Measurements from ENCODE around the gene SLK. TPM values are rescaled to one million over a fixed set of nuclear protein-coding genes. Genes with fewer than 3 reads are reported as not detected.

SLK gene
- total RNA-seq, 1 donor from 2014 or later = 26.8 TPM

GRCh38 chr10:104031631-104032030, 64.7 kb downstream of the SLK start:
- intact Hi-C loops (cut with micrococcal nuclease) = no loop called here

GRCh38 chr10:104032144-104032775, 65.3 kb downstream of the SLK start:
- intact Hi-C loops (cut with micrococcal nuclease) = no loop called here

GRCh38 chr10:104033401-104033930, 66.5 kb downstream of the SLK start:
- intact Hi-C loops (cut with micrococcal nuclease) = no loop called here

GRCh38 chr10:104033966-104034365, 67.0 kb downstream of the SLK start:
- intact Hi-C loops (cut with micrococcal nuclease) = no loop called here

- intact Hi-C loops (cut with micrococcal nuclease) = no loop called here
These were observed 67.7 kb downstream of the SLK start for GRCh38 chr10:104034401-104035193.

GRCh38 chr10:104035194-104036068, 68.5 kb downstream of the SLK start:
- intact Hi-C loops (cut with micrococcal nuclease) = no loop called here

GRCh38 chr10:104036069-104036384, 69.1 kb downstream of the SLK start:
- intact Hi-C loops (cut with micrococcal nuclease) = no loop called here

GRCh38 chr10:104036518-104037260, 69.7 kb downstream of the SLK start:
- intact Hi-C loops (cut with micrococcal nuclease) = no loop called here

GRCh38 chr10:104037261-104037951, 70.5 kb downstream of the SLK start:
- intact Hi-C loops (cut with micrococcal nuclease) = no loop called here

GRCh38 chr10:104038537-104038936, 71.6 kb downstream of the SLK start:
- intact Hi-C loops (cut with micrococcal nuclease) = no loop called here

- intact Hi-C loops (cut with micrococcal nuclease) = no loop called here
These were observed 72.2 kb downstream of the SLK start for GRCh38 chr10:104038958-104039752.

GRCh38 chr10:104040382-104040781, 73.4 kb downstream of the SLK start:
- intact Hi-C loops (cut with micrococcal nuclease) = no loop called here

- intact Hi-C loops (cut with micrococcal nuclease) = no loop called here
These were observed 74.2 kb downstream of the SLK start for GRCh38 chr10:104040862-104041789.

GRCh38 chr10:104041891-104042535, 75.1 kb downstream of the SLK start:
- intact Hi-C loops (cut with micrococcal nuclease) = no loop called here

- intact Hi-C loops (cut with micrococcal nuclease) = no loop called here
These were observed 76.4 kb downstream of the SLK start for GRCh38 chr10:104043185-104043830.

- intact Hi-C loops (cut with micrococcal nuclease) = no loop called here
These were observed 76.9 kb downstream of the SLK start for GRCh38 chr10:104043854-104044253.
